Ammon's horn (tissue), 1 donor: Measurements from ENCODE around the gene GPR37L1.

Experiments used
- DNase-seq: peaks from one replicate; pipeline ENCODE4 v3.0.0-alpha.2; 2016; ENCODE audit warnings: low spot score

GPR37L1 gene, protein sequence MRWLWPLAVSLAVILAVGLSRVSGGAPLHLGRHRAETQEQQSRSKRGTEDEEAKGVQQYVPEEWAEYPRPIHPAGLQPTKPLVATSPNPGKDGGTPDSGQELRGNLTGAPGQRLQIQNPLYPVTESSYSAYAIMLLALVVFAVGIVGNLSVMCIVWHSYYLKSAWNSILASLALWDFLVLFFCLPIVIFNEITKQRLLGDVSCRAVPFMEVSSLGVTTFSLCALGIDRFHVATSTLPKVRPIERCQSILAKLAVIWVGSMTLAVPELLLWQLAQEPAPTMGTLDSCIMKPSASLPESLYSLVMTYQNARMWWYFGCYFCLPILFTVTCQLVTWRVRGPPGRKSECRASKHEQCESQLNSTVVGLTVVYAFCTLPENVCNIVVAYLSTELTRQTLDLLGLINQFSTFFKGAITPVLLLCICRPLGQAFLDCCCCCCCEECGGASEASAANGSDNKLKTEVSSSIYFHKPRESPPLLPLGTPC

DNA sequence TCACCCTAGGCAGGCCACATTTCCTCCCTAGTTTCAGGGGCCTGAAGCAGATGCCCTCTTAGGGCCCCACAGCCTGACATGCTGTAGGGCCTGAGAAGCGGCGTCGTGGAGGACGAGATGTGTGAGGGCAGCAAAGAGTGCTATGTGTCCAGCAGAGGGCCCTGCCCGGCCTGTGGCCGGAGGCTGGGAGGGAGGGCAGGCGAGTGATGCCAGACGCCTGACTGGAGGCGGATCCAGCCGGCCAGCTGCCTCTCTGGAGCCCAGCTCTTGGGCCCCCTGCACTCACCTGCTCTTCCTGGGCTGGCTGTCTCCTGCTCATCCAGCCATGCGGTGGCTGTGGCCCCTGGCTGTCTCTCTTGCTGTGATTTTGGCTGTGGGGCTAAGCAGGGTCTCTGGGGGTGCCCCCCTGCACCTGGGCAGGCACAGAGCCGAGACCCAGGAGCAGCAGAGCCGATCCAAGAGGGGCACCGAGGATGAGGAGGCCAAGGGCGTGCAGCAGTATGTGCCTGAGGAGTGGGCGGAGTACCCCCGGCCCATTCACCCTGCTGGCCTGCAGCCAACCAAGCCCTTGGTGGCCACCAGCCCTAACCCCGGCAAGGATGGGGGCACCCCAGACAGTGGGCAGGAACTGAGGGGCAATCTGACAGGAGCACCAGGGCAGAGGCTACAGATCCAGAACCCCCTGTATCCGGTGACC, at the start of gene GPR37L1:
Gene GPR37L1 (plus strand): TSS at position 279 of the 697 bp plus-strand sequence. CDS start 47 bp downstream, at position 326.
- peak; percentile 95 for DNase-seq

DNA sequence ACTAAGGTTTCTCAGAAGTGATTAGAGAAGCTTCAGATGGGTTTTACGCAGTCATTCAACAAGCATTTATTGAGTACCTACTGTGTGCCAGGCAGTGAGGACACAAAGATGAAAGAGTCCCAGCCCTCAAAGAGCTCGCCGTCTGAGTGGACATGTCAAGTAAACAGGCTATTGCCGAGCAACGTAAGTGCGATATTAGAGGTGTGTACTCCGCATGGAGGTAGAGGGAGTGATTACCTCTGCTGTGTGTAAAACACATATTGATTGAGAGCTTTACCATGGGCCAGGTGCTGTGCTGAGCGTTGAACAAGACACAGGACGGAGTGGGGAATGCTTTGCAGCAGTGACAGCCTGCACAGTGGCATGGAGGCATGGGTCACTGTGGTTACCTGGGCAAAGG, 49.5 kb upstream of the GPR37L1 start:
- DNase-seq: no peak

DNA sequence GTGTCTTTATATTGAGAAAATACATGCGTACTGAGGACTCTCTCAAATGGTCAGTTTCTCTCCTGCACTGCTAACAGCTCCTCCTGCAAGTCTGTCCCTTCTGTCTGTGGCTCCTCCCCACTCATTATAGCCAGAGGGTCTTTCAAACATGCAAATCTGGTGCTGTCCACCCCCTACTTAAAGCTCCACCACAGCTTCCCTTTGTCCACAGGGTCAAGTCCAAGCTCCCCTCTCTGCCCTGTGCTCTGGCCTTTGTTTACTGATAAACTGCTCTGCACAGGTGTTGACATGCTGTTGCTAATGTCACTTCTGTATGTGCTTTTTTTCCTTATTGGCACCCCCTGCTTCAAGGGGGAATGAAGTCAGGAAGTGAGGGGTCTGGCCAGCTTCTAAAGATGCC, 47.7 kb upstream of the GPR37L1 start:
- no peak for DNase-seq

DNA sequence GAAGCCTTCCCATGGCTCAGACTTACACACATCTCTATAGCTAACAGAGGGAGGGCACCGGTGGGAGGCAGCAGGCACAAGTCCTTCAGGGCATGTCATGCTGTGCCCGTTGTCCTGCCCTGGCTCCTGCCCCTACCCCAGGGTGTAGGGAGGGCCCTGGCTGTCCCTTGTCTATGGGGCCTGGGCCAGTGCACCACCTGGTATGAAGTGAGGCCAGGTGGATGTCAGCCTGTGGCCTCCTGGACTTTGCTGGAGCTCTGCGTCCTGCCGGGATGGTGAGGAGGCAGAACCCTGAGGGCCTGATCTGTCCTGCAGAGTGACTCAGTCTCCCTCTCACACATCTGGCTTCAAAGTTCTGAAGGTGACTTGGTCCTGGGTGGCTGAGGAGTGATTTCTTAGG, 47.3 kb upstream of the GPR37L1 start:
- DNase-seq: no peak

DNA sequence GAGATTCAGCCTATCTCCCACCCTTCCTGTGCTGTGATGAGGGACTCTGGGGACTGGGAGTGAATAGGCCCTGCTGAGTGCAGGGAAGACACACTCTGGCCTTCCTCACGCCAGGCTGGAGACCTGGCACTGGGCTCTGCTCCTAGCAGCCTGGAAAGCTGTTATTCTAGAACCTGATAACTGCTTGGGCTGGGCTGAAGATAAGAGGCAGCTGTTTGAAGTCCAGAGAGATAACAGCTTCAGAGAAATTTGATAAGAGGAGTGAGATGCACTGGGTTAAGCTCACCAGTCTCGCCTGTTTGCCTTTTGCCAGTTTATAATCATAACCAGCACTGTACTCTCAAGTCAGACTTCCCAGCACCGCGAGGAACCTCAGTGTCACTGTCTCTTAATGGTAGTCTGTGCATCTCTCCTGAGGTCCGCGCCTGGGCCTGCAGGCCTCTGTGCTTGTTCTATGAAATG, 46.6 kb upstream of the GPR37L1 start:
- DNase-seq: no peak

DNA sequence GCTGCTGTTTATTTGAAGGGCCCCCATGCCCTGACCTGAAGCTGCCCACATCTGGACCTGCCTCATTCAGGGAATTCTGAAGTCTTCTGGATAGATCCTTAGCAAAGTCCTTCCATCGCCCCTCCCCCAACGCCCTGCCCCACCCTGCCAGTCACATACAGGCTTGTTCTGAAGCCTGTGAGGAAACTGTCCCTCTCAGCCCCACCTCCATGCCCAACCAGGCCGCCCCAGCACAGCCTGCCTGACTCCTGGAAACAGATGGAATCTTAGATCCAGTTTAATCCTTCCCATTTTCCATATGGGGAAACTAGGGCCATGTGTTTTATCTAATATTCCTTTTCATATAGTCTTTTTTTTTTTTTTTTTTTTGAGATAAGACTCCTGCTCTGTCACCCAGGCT, 44.5 kb upstream of the GPR37L1 start:
- no peak for DNase-seq

DNA sequence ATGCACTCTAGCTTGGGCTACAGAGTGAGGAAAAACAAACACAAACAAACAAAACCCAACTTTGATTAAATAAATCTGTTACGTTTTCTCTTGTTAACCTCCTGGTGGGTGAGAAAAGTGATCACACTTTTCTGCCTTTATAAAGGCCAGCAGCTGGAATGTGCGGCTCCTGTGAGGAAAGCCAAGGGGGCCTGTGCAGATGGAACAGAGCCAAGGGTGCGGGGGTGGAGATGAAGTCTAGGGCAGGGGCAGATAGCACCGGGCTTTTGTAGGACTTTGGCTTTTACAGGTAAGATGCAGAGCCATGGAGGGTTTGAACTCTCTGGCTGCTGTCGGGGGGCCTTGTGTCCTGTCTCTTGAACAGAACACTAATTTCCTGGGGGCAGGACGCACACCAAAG, 40.7 kb upstream of the GPR37L1 start:
- no peak for DNase-seq

DNA sequence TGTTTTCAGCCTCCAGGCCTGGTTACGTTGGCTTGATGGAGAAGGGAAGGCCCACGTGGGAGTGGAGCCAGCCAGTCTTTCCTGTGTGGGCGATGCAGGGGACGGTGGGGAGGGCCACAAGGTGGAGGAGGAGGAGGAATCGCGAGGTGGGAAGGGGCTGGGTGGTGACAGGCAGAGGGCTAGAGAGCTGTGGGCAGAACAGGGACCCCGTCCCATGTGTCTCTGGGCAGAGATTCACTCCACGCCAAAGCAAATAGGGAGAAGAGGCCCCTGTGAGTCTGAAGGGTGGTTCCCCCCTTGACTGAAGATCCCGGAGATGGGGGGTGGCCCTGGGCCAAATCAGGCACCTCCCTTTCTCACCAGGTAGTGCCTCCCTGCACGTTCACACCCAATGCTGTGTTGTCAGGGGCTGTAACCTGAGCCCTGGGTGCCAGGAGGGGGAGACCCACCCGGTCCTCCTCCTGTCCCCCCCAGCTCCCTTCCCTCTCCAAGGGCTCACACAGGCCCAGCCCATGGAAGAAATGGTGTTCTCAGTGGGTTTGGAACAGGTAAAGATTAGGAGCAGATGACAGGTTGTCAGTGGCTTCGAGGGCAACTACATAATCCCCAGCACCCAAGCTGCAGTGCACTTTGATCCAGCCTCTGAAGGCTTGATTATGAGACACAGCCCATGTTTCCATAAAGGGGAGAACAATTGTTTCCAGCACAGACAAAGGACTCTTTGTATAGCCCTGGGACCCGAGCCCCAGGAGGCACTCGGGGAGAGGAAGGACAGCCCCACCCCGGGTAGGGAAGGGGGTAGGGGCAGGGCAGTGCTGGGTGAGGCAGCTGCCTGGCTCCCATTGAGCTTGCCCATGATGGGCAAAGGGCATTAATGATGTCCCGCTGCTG, 37.7 kb upstream of the GPR37L1 start:
- DNase-seq: peak; percentile 94

DNA sequence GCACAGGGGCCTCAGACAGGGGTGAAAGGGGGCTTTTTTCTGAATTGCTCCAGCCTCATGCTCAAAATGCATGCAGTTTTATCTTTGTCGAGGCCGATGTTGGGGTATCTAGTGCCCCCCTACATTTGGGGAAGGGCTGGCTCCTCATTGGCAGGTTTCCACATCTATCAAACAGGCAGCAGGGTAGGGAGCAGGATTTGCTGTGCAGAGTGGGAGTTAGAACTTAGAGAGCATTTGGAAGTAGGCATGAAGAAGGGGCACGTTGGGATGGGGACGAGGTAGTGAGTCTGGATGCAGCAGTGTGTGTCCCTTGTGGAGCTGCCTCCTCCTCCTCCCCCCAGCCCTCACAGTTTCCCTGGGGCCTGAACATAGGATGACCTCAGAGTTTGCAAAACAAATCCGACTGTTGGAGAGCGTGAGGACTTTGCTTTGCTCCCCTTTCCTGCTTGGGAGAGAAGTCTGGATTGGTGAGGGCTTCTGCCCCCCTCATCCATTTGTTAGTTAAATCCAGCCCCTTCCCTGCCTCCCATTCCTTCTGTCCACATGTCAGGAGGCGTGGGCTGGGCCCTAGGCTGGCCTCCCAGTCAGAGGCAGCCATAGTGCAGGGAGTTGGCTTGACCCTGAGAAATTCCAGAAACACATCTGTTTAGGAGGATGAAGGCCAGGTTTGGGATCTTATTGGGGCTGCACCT, 36.9 kb upstream of the GPR37L1 start:
- DNase-seq: peak; percentile 83

DNA sequence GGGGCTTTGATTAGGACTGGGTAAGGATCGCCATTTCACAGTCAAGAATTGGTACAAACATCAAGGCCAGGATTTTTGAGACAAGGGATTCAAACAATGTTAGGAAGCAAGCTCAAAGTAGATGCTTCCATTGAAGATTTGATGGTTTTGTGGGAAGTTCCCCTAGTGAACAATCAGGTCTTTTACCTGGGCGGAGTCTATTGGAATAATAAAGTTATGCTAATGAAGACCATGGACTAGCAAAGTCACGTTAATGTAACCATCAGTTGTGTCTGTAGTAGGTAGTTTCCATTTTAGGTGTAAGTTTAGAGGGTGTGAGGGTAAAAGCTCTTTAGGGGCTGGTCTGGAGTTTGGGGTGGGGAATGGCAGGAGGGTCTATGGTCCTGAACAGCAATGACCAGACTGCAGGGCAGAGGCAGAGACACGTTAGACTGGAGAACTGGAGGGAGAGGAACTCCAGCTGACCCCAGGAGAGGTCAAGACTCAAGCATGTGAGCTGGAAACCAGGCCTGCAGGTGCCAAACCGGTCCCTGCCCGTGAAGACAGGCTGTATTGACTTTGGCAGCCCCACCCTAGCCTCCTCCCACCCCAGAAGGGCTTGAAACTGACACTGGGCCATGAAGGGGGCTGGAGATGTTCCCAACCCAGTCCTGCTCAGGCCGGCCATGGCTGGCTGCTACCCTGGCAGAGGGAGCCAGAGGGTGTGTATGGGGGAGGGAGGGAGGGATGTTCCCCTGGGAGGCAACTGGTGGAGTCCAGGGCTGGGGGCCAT, 36.0 kb upstream of the GPR37L1 start:
- no peak for DNase-seq

DNA sequence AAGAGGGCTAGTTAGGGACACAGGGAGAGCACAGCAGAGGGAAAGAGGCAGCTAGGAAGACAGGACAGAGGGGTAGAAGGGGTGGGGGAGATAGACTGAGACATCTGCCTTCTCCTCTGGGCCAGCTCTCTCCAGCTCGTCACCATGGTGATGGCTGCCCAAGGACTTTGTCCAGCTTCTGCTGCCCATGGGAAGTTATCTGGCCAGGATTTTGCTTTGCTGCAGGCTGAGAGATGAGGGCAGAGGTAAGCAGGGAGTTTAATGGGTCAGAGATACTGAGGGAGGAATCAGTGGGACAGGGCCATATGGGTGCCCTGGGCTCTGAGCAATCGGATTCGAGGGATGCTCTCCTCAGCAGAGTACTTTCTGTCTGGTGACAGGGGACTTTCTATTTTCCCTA, 34.5 kb upstream of the GPR37L1 start:
- peak; percentile 38 for DNase-seq

DNA sequence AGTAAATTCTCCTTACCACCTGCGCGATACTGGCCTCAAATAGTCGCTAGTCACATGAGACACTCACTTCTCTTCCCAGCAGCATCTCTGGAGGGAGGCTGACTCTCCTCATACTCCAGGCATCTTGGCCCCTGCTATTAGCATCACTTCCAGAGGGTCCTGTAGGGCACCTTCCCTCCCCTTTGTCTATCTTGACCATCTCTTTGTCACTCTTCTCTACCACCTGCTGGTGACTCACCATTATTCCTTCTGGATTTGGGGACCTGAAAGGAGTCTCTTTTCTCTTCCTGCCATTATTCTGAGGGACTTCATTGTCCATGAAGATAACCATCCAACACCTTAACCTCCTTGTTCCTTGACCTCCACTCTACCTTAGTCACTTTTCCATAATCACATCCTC, 31.7 kb upstream of the GPR37L1 start:
- no peak for DNase-seq

DNA sequence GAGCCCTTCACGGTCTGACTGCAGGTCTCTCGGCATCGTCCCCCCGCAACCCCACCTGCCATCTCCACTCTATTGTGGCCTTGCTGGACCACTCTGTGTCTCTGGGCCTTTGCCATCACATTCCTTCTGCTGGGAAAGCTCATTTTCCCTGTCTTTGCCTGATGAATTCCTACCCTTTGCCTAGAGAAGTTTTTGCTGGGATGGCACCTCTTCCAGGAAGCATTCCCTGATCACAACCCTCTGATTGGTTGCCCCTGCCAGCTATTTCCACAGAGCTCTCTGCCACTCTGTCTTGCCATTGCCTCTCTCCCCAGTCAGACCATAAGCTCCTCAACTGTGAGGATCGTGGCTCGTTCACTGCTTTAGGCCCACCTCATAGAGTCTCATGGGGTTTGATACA, 28.9 kb upstream of the GPR37L1 start:
- DNase-seq: no peak

DNA sequence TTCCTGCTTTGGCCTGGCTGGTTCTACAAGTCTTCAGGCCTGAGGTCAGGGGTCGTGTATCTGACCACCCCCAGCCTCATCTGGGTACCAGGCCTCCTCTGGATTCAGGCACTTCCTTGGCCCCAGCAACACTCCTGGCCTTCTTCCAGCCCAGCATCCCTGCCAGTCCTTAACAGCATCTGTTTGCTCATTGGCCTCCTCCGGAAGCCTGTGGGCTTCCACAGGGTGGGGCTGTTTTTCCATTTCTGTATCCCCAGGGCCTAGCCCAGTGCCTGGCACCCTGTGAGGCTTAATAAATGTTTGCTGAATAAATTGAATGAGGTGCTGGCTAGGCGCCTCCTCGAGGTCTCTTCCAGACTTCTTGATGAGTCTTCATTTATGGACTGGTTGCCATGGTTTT, 21.5 kb upstream of the GPR37L1 start:
- peak; percentile 31 for DNase-seq

DNA sequence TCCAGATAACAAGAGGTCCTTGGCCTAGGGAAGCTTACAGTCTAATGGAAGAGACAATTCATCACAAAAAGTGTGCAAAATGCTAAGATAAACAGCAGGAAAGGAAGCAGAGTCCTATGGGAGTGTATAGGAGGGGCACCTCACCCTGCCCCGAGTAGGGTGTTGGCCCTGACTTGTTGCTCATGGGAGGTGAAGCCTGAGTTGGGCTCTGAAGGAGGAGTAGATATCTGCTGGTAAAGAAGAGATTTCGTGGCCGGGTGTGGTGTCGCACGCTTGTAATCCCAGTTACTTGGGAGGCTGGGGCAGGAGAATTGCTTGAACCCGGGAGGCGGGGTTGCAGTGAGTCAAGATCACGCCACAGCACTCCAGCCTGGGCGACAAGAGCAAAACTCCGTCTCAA, 18.6 kb upstream of the GPR37L1 start:
- DNase-seq: no peak

DNA sequence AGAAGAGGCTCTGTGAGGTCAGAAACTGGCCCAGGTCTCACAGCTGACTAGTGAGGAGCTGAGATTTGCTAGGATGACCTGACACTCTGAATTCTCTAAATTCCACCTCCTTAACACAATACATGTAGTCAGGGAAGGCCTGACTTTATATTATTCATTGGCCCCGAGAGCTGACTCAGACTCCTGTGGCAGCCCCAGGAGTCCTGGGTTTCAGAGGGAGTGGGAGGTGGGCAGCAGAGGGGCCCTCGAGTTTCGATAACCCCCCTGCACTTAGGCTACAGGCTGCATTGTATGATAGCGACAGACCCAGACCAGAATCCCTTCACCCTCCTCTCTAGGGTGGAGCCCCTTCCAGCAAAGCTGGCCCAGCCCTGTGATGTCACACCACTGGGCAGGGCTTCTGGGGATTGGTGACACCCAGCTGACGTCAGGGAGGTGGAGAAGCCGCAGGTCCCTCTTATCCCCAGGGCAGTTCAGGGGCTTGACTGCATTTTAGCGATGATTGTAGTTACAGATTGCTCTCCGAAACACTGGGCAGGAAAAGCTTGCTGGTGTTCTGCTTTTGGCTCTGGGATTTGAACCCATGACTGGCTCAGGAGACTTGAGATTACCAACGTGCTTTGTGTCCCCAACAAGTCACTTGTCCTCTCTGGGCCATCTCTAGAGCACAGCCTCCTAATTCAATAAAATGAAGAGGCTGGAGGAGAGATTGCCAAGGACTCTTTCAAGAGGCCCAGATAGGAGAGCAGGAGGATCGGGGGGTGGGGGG, 17.0 kb upstream of the GPR37L1 start:
- no peak for DNase-seq

DNA sequence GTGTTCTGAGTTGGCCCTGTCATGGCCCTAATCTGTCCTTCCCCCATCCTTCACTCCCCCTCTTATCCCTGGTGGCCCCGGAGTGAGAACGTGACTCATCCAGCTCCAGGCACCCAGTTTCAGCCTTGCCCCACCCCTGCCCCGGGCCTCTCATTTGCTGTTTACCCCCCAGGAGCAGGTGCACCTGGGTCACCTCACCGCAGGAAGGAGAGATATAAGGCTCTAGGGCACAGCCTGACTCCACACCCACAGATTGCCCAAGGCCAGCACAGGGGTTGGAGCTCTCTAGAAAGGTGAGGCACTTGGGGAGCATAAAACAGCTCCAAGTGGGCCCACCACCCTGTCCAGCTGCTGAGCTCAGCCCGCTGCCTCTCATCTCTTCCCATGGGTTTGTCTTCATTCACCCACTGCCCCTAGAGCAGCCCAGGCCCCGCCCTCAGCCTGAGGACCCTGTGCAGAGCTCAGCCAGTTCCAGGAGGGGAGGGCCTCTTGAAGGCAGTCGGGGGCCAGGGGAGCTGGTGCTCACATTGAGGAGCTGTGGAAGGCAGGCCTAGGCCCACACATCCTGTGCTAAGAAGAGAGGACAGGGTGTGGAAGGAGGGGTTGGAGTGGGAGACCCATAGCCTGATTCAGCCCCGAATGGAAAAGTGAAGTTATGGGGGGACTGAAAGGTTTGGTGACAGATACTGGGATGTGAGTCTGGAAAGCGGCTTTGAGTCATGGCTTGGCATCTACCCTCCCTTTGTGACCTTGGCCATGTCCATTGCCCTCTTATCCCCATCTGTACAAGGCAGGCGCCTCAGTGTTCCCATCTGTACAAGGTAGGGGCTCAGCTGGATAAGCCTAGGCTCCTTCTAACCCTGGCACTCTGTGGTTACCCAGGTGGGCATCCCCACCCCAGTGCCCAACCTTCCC, 16.1 kb upstream of the GPR37L1 start:
- no peak for DNase-seq

DNA sequence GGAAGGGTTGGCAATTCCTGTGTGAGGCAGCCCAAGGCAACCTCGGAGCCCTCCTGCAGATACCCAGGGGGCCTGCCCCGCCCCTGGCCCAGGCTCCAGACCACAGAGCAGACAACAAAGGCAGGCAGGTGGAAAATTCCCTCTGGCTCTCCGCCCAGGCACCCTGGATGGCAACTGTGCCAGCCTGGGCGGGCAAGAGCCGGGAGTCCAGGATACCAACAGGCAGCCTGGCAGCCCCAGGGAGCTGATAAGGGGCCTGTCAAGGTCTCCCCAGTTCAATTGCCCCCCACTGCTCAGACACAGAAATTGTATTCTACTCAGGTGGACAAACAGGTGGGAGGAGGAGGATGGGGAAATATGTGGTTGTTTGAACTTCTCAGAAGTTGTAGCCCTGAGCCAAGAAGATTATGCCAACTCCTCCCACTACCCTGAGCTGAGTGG, 15.4 kb upstream of the GPR37L1 start:
- DNase-seq: no peak
